Measurements from ENCODE around the gene PDE9A.

Gene PDE9A

DNA sequence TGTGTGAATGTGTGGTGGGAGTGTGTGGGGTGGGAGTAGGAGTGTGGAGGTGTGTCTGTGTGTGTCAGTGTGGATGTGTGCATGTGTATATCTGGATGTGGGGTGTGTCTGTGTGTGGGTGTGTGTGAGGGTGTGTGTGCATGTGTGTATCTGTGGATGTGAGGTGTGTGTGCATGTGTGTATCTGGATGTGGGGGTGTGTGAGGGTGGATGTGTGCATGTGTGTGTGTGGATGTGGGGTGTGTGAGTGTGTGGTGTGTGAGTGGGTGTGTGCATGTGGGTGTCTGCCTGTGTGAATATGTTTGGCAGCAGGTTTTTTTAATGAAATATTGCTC is 106.1 kb downstream of the PDE9A start:
- H3K4me1 ChIP-seq (ENCODE audit: control extremely low read depth in 1 of 4, control insufficient read depth in 4 of 4, insufficient read depth in 4 of 4, low read length in 3 of 4), result no peaks in the 10 kb centered on the region
- no peaks in the 10 kb centered on the region for H3K36me3 ChIP-seq (ENCODE audit: control insufficient read depth in 4 of 4, insufficient read depth in 4 of 4, low read length in 3 of 4)
- ChIA-PET POLR2A (no interaction called here), CTCF (interaction anchor here (1.3 kb wide), 1 partner anchor 12 kb away, joined by 3 read pairs; no protein-coding TSS in a partner anchor)
- no peak for DNase-seq
- H3K4me3 ChIP-seq (ENCODE audit: control insufficient read depth in 1 of 7, extremely low read depth in 1 of 7, insufficient read depth in 4 of 7, low read depth in 2 of 7, low read length in 6 of 7), result no peak overlapping the region
- H3K27me3 ChIP-seq (replicated peaks in 2 of 5; ENCODE audit: control insufficient read depth in 4 of 5, insufficient read depth in 5 of 5, low read length in 4 of 5), result no peaks in the 10 kb centered on the region
- no peaks in the 10 kb centered on the region for H3K9me3 ChIP-seq (ENCODE audit: control extremely low read depth in 1 of 5, control insufficient read depth in 4 of 5, insufficient read depth in 2 of 5, low read depth in 1 of 5, low read length in 4 of 5)
- H3K27ac ChIP-seq (ENCODE audit: insufficient read depth in 1 of 2, low read depth in 1 of 2, low read length in 2 of 2, poor library complexity in 1 of 2, severe bottlenecking in 2 of 2), result no peak overlapping the region

DNA sequence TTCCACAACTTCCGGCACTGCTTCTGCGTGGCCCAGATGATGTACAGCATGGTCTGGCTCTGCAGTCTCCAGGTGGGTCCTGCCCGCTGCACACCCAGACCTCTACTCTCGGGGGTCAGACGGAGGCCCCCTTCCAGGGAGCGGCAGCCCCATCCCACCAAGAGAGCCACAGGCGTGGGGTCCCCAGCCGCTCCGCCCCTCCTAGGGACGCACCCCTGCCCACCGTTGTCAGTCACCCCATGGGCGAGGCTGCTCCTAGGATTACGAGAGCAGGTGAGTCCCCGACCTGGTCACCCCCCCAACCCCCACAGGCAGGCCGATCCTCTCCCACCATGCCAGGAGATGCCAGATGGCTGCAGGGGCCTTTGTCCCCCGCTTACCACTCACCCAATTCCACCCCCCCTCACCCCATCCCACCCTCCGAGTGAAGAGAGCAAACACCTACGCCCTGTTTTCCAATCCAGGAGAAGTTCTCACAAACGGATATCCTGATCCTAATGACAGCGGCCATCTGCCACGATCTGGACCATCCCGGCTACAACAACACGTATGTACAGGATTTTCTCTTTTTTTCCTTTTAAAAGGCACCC is 107.0 kb downstream of the PDE9A start:
- POLR2A ChIA-PET, result no interaction called here
- no peaks in the 10 kb centered on the region for H3K36me3 ChIP-seq (ENCODE audit: control insufficient read depth in 4 of 4, insufficient read depth in 4 of 4, low read length in 3 of 4)
- WGBS (ENCODE audit: insufficient coverage), result 90% methylated on average over 21 of the region's 23 CpGs

DNA sequence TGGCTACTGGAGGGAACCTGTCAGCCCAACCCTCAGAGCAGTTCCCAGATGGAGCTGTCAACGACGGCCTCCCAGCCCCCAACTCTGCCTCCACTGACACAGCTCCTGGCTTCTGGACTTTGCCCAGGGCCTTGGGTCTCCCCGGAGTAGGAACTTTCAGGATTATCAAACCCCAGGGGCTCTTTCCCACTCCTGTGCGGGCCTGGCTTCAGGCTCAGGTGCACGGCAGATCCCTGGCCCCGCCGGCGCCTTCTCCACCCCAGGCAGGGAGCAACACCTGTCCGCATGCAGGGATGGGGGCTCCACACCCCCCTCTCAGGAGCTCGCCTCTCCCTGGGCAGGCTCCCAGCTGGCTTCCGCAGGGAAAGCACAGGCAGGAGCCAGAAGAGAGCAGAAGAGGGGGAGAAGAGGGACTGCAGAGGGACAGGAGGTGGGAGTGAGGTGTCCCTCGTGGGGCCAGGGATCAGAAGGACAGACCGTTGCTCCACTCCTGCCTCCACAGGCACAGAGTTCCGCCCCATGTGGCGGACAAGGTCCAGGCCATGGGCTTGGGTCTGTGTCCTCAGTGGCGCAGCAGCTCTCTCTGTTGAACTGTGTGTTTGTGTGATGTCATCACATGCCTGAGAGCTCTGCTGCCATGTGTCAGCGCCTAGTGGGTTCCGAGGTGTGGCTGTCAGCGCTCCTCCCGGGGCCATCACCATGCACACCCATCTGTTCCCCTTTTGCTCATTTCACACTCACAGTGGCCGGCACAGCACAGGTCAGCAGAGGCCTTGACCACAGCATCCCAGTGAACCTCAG is 107.7 kb downstream of the PDE9A start:
- DNase-seq, result no peak
- Histone ChIP-seq H3K4me3 (ENCODE audit: control insufficient read depth in 1 of 7, extremely low read depth in 1 of 7, insufficient read depth in 4 of 7, low read depth in 2 of 7, low read length in 6 of 7) (no peak overlapping the region), H3K36me3 (ENCODE audit: control insufficient read depth in 4 of 4, insufficient read depth in 4 of 4, low read length in 3 of 4) (no peaks in the 10 kb centered on the region), H3K4me1 (ENCODE audit: control extremely low read depth in 1 of 4, control insufficient read depth in 4 of 4, insufficient read depth in 4 of 4, low read length in 3 of 4) (no peaks in the 10 kb centered on the region), H3K27me3 (replicated peaks in 2 of 5; ENCODE audit: control insufficient read depth in 4 of 5, insufficient read depth in 5 of 5, low read length in 4 of 5) (no peaks in the 10 kb centered on the region), H3K27ac (ENCODE audit: insufficient read depth in 1 of 2, low read depth in 1 of 2, low read length in 2 of 2, poor library complexity in 1 of 2, severe bottlenecking in 2 of 2) (no peak overlapping the region), H3K9me3 (ENCODE audit: control extremely low read depth in 1 of 5, control insufficient read depth in 4 of 5, insufficient read depth in 2 of 5, low read depth in 1 of 5, low read length in 4 of 5) (no peaks in the 10 kb centered on the region)
- ChIA-PET CTCF (no interaction called here), POLR2A (no interaction called here)
- 98% methylated on average over 18 of the region's 21 CpGs for WGBS (ENCODE audit: insufficient coverage)

More for the DNA sequence above, 107.0 kb downstream of the PDE9A start:
- no peak for DNase-seq
- H3K4me1 ChIP-seq (ENCODE audit: control extremely low read depth in 1 of 4, control insufficient read depth in 4 of 4, insufficient read depth in 4 of 4, low read length in 3 of 4), result no peaks in the 10 kb centered on the region
- no peak overlapping the region for H3K27ac ChIP-seq (ENCODE audit: insufficient read depth in 1 of 2, low read depth in 1 of 2, low read length in 2 of 2, poor library complexity in 1 of 2, severe bottlenecking in 2 of 2)
- no peaks in the 10 kb centered on the region for H3K27me3 ChIP-seq (replicated peaks in 2 of 5; ENCODE audit: control insufficient read depth in 4 of 5, insufficient read depth in 5 of 5, low read length in 4 of 5)
- no peaks in the 10 kb centered on the region for H3K9me3 ChIP-seq (ENCODE audit: control extremely low read depth in 1 of 5, control insufficient read depth in 4 of 5, insufficient read depth in 2 of 5, low read depth in 1 of 5, low read length in 4 of 5)
- no peak overlapping the region for H3K4me3 ChIP-seq (ENCODE audit: control insufficient read depth in 1 of 7, extremely low read depth in 1 of 7, insufficient read depth in 4 of 7, low read depth in 2 of 7, low read length in 6 of 7)
- CTCF ChIA-PET, result no interaction called here

DNA sequence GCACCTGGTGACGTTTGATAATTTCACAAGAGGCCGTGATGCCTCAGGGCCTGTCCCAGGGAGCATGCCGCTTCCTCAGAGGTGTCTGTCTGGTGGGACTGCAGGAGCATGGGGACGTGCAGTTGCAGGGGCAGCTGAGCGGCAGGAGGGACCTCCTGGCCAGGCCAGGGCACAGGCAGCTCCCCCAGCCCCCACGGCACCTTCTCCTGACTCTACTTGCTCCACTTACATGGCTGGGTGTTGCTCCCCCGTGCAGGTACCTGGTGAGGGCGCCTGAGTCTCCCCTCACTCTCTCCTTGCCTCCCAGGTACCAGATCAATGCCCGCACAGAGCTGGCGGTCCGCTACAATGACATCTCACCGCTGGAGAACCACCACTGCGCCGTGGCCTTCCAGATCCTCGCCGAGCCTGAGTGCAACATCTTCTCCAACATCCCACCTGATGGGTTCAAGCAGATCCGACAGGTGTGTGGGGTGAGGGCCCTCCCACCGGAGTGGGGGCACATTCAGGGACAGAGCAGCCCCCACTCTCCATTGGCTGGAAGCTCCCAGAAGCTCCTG is 108.4 kb downstream of the PDE9A start:
- Histone ChIP-seq H3K4me3 (ENCODE audit: control insufficient read depth in 1 of 7, extremely low read depth in 1 of 7, insufficient read depth in 4 of 7, low read depth in 2 of 7, low read length in 6 of 7) (no peak overlapping the region), H3K27ac (ENCODE audit: insufficient read depth in 1 of 2, low read depth in 1 of 2, low read length in 2 of 2, poor library complexity in 1 of 2, severe bottlenecking in 2 of 2) (no peak overlapping the region), H3K9me3 (ENCODE audit: control extremely low read depth in 1 of 5, control insufficient read depth in 4 of 5, insufficient read depth in 2 of 5, low read depth in 1 of 5, low read length in 4 of 5) (no peaks in the 10 kb centered on the region), H3K4me1 (ENCODE audit: control extremely low read depth in 1 of 4, control insufficient read depth in 4 of 4, insufficient read depth in 4 of 4, low read length in 3 of 4) (no peaks in the 10 kb centered on the region), H3K36me3 (ENCODE audit: control insufficient read depth in 4 of 4, insufficient read depth in 4 of 4, low read length in 3 of 4) (no peaks in the 10 kb centered on the region), H3K27me3 (replicated peaks in 2 of 5; ENCODE audit: control insufficient read depth in 4 of 5, insufficient read depth in 5 of 5, low read length in 4 of 5) (no peaks in the 10 kb centered on the region)
- CTCF ChIA-PET, result no interaction called here
- no peak for DNase-seq
- POLR2A ChIA-PET, result no interaction called here
- 90% methylated on average over 13 of the region's 18 CpGs for WGBS (ENCODE audit: insufficient coverage)

DNA sequence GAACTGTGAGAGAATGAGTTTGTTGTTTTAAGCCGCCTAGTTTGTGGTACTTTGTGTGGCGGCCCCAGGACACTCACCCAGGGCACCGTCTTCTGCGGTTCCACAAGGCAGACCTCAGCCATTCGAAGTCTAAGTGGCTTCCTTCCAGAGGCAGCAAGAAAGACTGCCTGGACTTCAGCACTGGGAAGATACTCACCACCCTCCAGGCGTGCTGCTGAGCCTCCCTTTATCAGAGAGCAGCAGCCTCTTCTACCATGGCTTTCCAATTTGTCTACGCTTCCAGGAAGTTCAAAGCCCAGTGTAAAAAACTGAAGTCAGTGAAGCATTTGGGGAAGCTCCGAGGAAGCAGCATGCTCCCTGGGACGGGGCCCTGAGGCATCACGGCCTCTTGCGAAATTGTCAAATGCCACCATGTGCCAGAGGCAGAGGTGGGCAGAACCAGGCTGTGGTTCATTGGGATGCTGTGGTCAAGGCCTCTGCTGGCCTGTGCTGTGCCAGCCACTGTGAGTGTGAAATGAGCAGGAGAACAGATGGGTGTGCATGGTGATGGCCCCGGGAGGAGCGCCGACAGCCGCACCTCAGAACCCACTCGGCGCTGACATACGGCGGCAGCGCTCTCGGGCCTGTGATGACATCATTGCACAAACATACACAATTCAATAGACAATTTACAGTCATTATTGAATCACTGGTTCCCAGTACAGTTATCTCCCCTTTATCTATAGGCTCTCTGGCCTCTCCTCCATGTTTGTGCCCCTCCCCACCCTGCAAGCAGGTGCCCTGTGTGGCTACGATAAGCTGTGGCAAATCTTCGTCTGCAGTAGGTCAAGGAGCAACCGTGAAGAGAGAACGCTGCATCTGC is 110.4 kb downstream of the PDE9A start:
- ChIA-PET CTCF (no interaction called here), POLR2A (no interaction called here)
- no peak overlapping the region for H3K27ac ChIP-seq (ENCODE audit: insufficient read depth in 1 of 2, low read depth in 1 of 2, low read length in 2 of 2, poor library complexity in 1 of 2, severe bottlenecking in 2 of 2)
- no peaks in the 10 kb centered on the region for H3K27me3 ChIP-seq (replicated peaks in 2 of 5; ENCODE audit: control insufficient read depth in 4 of 5, insufficient read depth in 5 of 5, low read length in 4 of 5)
- no peaks in the 10 kb centered on the region for H3K36me3 ChIP-seq (ENCODE audit: control insufficient read depth in 4 of 4, insufficient read depth in 4 of 4, low read length in 3 of 4)
- no peaks in the 10 kb centered on the region for H3K4me1 ChIP-seq (ENCODE audit: control extremely low read depth in 1 of 4, control insufficient read depth in 4 of 4, insufficient read depth in 4 of 4, low read length in 3 of 4)
- no peaks in the 10 kb centered on the region for H3K9me3 ChIP-seq (ENCODE audit: control extremely low read depth in 1 of 5, control insufficient read depth in 4 of 5, insufficient read depth in 2 of 5, low read depth in 1 of 5, low read length in 4 of 5)
- DNase-seq, result peak in 1 of 3 donors; percentile 5
- no peak overlapping the region for H3K4me3 ChIP-seq (ENCODE audit: control insufficient read depth in 1 of 7, extremely low read depth in 1 of 7, insufficient read depth in 4 of 7, low read depth in 2 of 7, low read length in 6 of 7)
- WGBS (ENCODE audit: insufficient coverage), result 95% methylated on average over 21 of the region's 25 CpGs

DNA sequence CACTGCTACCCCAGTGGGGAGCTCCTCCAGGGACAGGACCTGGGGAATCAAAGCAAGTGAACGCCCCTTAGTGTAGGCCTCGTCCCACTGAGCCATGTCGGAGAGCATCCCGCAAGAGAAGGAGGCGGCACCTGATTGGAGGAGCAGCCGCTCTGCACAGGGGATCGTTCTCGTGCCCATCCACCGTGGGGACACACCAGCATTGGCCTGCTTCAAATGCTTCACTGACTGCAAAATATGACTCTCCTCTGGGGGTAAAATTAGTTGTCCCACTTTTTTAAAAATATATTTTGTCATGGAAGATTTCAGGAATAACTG is 111.0 kb downstream of the PDE9A start:
- Histone ChIP-seq H3K27me3 (replicated peaks in 2 of 5; ENCODE audit: control insufficient read depth in 4 of 5, insufficient read depth in 5 of 5, low read length in 4 of 5) (no peaks in the 10 kb centered on the region), H3K4me1 (ENCODE audit: control extremely low read depth in 1 of 4, control insufficient read depth in 4 of 4, insufficient read depth in 4 of 4, low read length in 3 of 4) (no peaks in the 10 kb centered on the region), H3K9me3 (ENCODE audit: control extremely low read depth in 1 of 5, control insufficient read depth in 4 of 5, insufficient read depth in 2 of 5, low read depth in 1 of 5, low read length in 4 of 5) (no peaks in the 10 kb centered on the region), H3K36me3 (ENCODE audit: control insufficient read depth in 4 of 4, insufficient read depth in 4 of 4, low read length in 3 of 4) (no peaks in the 10 kb centered on the region), H3K4me3 (ENCODE audit: control insufficient read depth in 1 of 7, extremely low read depth in 1 of 7, insufficient read depth in 4 of 7, low read depth in 2 of 7, low read length in 6 of 7) (no peak overlapping the region), H3K27ac (ENCODE audit: insufficient read depth in 1 of 2, low read depth in 1 of 2, low read length in 2 of 2, poor library complexity in 1 of 2, severe bottlenecking in 2 of 2) (no peak overlapping the region)
- no peak for DNase-seq
- ChIA-PET CTCF (no interaction called here), POLR2A (no interaction called here)
- 96% methylated on average over 7 of the region's 9 CpGs for WGBS (ENCODE audit: insufficient coverage)

DNA sequence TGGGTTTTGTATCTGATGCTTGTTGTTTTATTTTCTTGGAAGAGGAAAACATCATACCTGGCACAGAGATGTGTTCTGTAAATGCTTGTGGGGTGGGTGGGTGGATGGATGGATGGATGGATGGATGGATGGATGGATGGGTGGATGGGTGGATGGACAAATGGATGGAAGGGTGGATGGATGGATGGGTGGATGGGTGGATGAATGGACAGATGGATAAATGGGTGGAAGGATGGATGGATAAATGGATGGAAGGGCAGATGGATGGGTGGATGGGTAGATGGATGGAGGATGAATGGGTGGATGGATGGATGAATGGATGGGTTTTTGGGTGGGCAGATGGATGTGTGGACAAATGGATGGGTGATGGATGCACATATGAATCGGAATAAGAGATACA is 111.5 kb downstream of the PDE9A start:
- ChIA-PET POLR2A (no interaction called here), CTCF (no interaction called here)
- Histone ChIP-seq H3K27ac (ENCODE audit: insufficient read depth in 1 of 2, low read depth in 1 of 2, low read length in 2 of 2, poor library complexity in 1 of 2, severe bottlenecking in 2 of 2) (no peak overlapping the region), H3K4me3 (ENCODE audit: control insufficient read depth in 1 of 7, extremely low read depth in 1 of 7, insufficient read depth in 4 of 7, low read depth in 2 of 7, low read length in 6 of 7) (no peak overlapping the region), H3K27me3 (replicated peaks in 2 of 5; ENCODE audit: control insufficient read depth in 4 of 5, insufficient read depth in 5 of 5, low read length in 4 of 5) (no peaks in the 10 kb centered on the region), H3K9me3 (ENCODE audit: control extremely low read depth in 1 of 5, control insufficient read depth in 4 of 5, insufficient read depth in 2 of 5, low read depth in 1 of 5, low read length in 4 of 5) (no peaks in the 10 kb centered on the region), H3K36me3 (ENCODE audit: control insufficient read depth in 4 of 4, insufficient read depth in 4 of 4, low read length in 3 of 4) (no peaks in the 10 kb centered on the region), H3K4me1 (ENCODE audit: control extremely low read depth in 1 of 4, control insufficient read depth in 4 of 4, insufficient read depth in 4 of 4, low read length in 3 of 4) (no peaks in the 10 kb centered on the region)
- 100% methylated on average over 1 of the region's 1 CpG for WGBS (ENCODE audit: insufficient coverage)
- no peak for DNase-seq
